WTC11 (cell line): Measurements from ENCODE around the gene NKAPL. TPM values are rescaled to one million over a fixed set of nuclear protein-coding genes. Genes with fewer than 3 reads are reported as not detected.

ENCODE experiments used
- ATF1 ChIP-seq: sonication (generic); formaldehyde crosslinking; IDR thresholded peaks from 2 replicates; pipeline ENCODE4 v1.8.1; 2023; ENCODE audit warnings: mild to moderate bottlenecking, moderate library complexity, missing genetic modification reagents
- CREM ChIP-seq: sonication (generic); formaldehyde crosslinking; IDR thresholded peaks from 2 replicates; pipeline ENCODE4 v1.8.1; 2022; ENCODE audit warnings: mild to moderate bottlenecking, missing genetic modification reagents, moderate library complexity
- ESRRA ChIP-seq: sonication (generic); formaldehyde crosslinking; IDR thresholded peaks from 2 replicates; pipeline ENCODE4 v1.8.1; 2022; ENCODE audit warnings: mild to moderate bottlenecking, missing genetic modification reagents, borderline replicate concordance
- ETV6 ChIP-seq: sonication (generic); formaldehyde crosslinking; IDR thresholded peaks from 2 replicates; pipeline ENCODE4 v1.8.1; 2022; ENCODE audit warnings: mild to moderate bottlenecking, missing genetic modification reagents
- FOXK1 ChIP-seq: sonication (generic); formaldehyde crosslinking; IDR thresholded peaks from 2 replicates; pipeline ENCODE4 v1.8.0; 2022; ENCODE audit warnings: mild to moderate bottlenecking, moderate library complexity, missing genetic modification reagents
- FOXP1 ChIP-seq: sonication (generic); formaldehyde crosslinking; IDR thresholded peaks from 2 replicates; pipeline ENCODE4 v1.8.0; 2022; ENCODE audit warnings: missing genetic modification reagents, mild to moderate bottlenecking, moderate library complexity, borderline replicate concordance
- GABPB1 ChIP-seq: sonication (generic); formaldehyde crosslinking; IDR thresholded peaks from 2 replicates; pipeline ENCODE4 v1.8.1; 2023; ENCODE audit warnings: mild to moderate bottlenecking, missing genetic modification reagents
- JAZF1 ChIP-seq: fragments of 250-450 bp; sonication (Bioruptor Pico); IDR thresholded peaks from 2 replicates; pipeline ENCODE4 v1.9.0; 2021; ENCODE audit warnings: moderate library complexity, mild to moderate bottlenecking, inconsistent platforms
- NFE2L1 ChIP-seq: sonication (generic); formaldehyde crosslinking; IDR thresholded peaks from 2 replicates; pipeline ENCODE4 v1.8.1; 2023; ENCODE audit warnings: missing genetic modification reagents
- NFYB ChIP-seq: sonication (generic); formaldehyde crosslinking; conservative IDR thresholded peaks from 2 replicates; pipeline ENCODE4 v1.8.0; 2022; ENCODE audit warnings: low read depth, missing genetic modification reagents
- OVOL2 ChIP-seq: fragments of 250-450 bp; sonication (Bioruptor Pico); IDR thresholded peaks from 2 replicates; pipeline ENCODE4 v1.9.0; 2021; ENCODE audit warnings: mild to moderate bottlenecking, borderline replicate concordance
- PRRX2 ChIP-seq: fragments of 250-450 bp; sonication (Bioruptor Pico); IDR thresholded peaks from 2 replicates; pipeline ENCODE4 v1.8.0; 2021; ENCODE audit warnings: mild to moderate bottlenecking
- RELA ChIP-seq: sonication (generic); formaldehyde crosslinking; IDR thresholded peaks from 2 replicates; pipeline ENCODE4 v1.8.1; 2022; ENCODE audit warnings: missing genetic modification reagents, mild to moderate bottlenecking, borderline replicate concordance
- RORB ChIP-seq: fragments of 250-450 bp; sonication (Bioruptor Pico); IDR thresholded peaks from 2 replicates; pipeline ENCODE4 v1.9.0; 2021; ENCODE audit warnings: mild to moderate bottlenecking
- SMAD4 ChIP-seq: sonication (generic); formaldehyde crosslinking; IDR thresholded peaks from 2 replicates; pipeline ENCODE4 v1.8.0; 2022; ENCODE audit warnings: mild to moderate bottlenecking, missing genetic modification reagents
- SOX15 ChIP-seq: fragments of 250-450 bp; sonication (Bioruptor Pico); IDR thresholded peaks from 2 replicates; pipeline ENCODE4 v1.9.0; 2021; ENCODE audit warnings: mild to moderate bottlenecking
- SP1 ChIP-seq: sonication (generic); formaldehyde crosslinking; conservative IDR thresholded peaks from 2 replicates; pipeline ENCODE4 v1.8.1; 2022; ENCODE audit warnings: missing genetic modification reagents
- TCF7 ChIP-seq: sonication (generic); formaldehyde crosslinking; IDR thresholded peaks from 2 replicates; pipeline ENCODE4 v1.8.0; 2022; ENCODE audit warnings: mild to moderate bottlenecking, low read depth, missing genetic modification reagents, moderate library complexity
- TP53 ChIP-seq: sonication (generic); formaldehyde crosslinking; IDR thresholded peaks from 2 replicates; pipeline ENCODE4 v1.8.1; 2023; ENCODE audit warnings: mild to moderate bottlenecking, missing genetic modification reagents
- ZBTB21 ChIP-seq: sonication (generic); formaldehyde crosslinking; IDR thresholded peaks from 2 replicates; pipeline ENCODE4 v1.8.1; 2023; ENCODE audit warnings: mild to moderate bottlenecking, missing genetic modification reagents, borderline replicate concordance
- ZNF121 ChIP-seq: sonication (generic); formaldehyde crosslinking; IDR thresholded peaks from 2 replicates; pipeline ENCODE4 v1.8.0; 2023; ENCODE audit warnings: missing genetic modification reagents
- ZNF138 ChIP-seq: sonication (generic); formaldehyde crosslinking; conservative IDR thresholded peaks from 2 replicates; pipeline ENCODE4 v1.8.1; 2022; ENCODE audit warnings: mild to moderate bottlenecking, moderate library complexity, missing genetic modification reagents
- ZNF263 ChIP-seq: sonication (generic); formaldehyde crosslinking; IDR thresholded peaks from 2 replicates; pipeline ENCODE4 v1.8.1; 2022; ENCODE audit warnings: low read depth, mild to moderate bottlenecking, moderate library complexity, missing genetic modification reagents
- total RNA-seq: library from RNA; stranded (reverse); gene quantifications from 3 replicates; pipeline ENCODE4 v1.2.3, GENCODE V29; 2021
- TF ChIP-seq, protein P1 (sequence below): sonication (generic); formaldehyde crosslinking; IDR thresholded peaks from 2 replicates; pipeline ENCODE4 v1.8.1; 2022; ENCODE audit warnings: low read depth, mild to moderate bottlenecking, moderate library complexity, missing genetic modification reagents, borderline replicate concordance
- TF ChIP-seq, protein P2 (sequence below): fragments of 250-450 bp; sonication (Bioruptor Pico); IDR thresholded peaks from 2 replicates; pipeline ENCODE4 v1.9.0; 2021; ENCODE audit warnings: mild to moderate bottlenecking
- TF ChIP-seq, protein P3 (sequence below): sonication (generic); formaldehyde crosslinking; IDR thresholded peaks from 2 replicates; pipeline ENCODE4 v1.8.0; 2023; ENCODE audit warnings: mild to moderate bottlenecking, missing genetic modification reagents
- TF ChIP-seq, protein P4 (sequence below): sonication (generic); formaldehyde crosslinking; IDR thresholded peaks from 2 replicates; pipeline ENCODE4 v1.8.1; 2022; ENCODE audit warnings: mild to moderate bottlenecking, missing genetic modification reagents, moderate library complexity, borderline replicate concordance
- TF ChIP-seq, protein P5 (sequence below): fragments of 250-450 bp; sonication (Bioruptor Pico); IDR thresholded peaks from 2 replicates; pipeline ENCODE4 v1.8.0; 2021; ENCODE audit warnings: mild to moderate bottlenecking
- TF ChIP-seq, protein P6 (sequence below): sonication (generic); formaldehyde crosslinking; IDR thresholded peaks from 2 replicates; pipeline ENCODE4 v1.8.1; 2022; ENCODE audit warnings: low read depth, missing genetic modification reagents, borderline replicate concordance
- TF ChIP-seq, protein P7 (sequence below): fragments of 250-450 bp; sonication (Bioruptor Pico); IDR thresholded peaks from 2 replicates; pipeline ENCODE4 v1.9.0; 2021; ENCODE audit warnings: moderate library complexity, mild to moderate bottlenecking, inconsistent platforms, borderline replicate concordance

Gene NKAPL
- total RNA-seq, 1 experiment from 2014 or later = 0.26 TPM

DNA sequence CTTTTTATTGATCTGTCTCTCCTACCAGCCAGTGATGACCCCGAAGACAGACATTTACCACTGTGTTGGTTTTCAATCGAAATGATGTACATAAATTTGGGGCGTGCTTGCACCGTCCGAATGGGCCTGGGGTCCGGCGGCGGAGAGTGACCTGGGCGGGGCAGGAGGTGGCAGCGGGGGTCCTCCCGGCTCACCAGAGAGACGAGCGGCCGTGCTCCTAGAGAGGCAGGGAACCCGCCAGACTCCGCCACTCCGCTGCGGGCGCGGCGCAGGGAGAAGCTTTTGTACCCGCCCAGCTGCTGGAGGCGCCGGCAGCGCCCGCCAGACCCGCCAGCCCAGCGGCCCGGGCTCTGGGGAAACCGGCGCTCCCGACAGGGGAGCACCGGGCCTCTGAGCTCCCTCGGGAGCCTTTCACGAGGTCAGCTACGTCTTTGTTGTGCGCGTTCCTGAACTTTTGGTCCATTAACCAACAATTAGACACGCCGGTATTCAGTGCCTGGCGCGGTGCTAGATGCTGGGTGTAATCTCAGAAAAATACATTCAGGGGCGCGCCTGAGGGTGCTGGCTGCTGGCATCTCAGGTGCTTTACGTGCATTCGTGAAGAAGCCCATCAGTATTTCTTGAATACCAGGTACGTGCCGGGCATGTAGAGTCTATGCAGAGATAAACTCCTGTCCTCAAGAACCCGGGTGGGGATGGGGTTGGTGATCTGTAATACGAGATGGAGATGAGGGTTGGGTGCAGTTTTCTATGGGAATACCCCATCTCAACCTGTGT lies 22.4 kb downstream of the NKAPL start, which contains the start of gene PGBD1 (continued):
- TF ChIP-seq, protein P1, sequence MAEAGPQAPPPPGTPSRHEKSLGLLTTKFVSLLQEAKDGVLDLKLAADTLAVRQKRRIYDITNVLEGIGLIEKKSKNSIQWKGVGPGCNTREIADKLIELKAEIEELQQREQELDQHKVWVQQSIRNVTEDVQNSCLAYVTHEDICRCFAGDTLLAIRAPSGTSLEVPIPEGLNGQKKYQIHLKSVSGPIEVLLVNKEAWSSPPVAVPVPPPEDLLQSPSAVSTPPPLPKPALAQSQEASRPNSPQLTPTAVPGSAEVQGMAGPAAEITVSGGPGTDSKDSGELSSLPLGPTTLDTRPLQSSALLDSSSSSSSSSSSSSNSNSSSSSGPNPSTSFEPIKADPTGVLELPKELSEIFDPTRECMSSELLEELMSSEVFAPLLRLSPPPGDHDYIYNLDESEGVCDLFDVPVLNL (CRISPR knock-in tag) = no peak
- TF ChIP-seq, protein P2, sequence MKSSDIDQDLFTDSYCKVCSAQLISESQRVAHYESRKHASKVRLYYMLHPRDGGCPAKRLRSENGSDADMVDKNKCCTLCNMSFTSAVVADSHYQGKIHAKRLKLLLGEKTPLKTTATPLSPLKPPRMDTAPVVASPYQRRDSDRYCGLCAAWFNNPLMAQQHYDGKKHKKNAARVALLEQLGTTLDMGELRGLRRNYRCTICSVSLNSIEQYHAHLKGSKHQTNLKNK (CRISPR knock-in tag) = no peak
- 0 out of 2 replicates have a peak, but pooled peaks have one; percentile 39 for TF ChIP-seq FOXK1
- TF ChIP-seq ZNF138 (CRISPR knock-in tag) = no peak
- TF ChIP-seq PRRX2 (CRISPR knock-in tag) = no peak
- TF ChIP-seq ETV6 (CRISPR knock-in tag) = no peak
- 0 out of 2 replicates have a peak, but pooled peaks have one; percentile 34 for TF ChIP-seq ESRRA (CRISPR knock-in tag)
- TF ChIP-seq RELA (CRISPR knock-in tag) = no peak
- no peak for TF ChIP-seq ZNF263 (CRISPR knock-in tag)
- peak; percentile 64 for TF ChIP-seq SP1
- TF ChIP-seq, protein P3, sequence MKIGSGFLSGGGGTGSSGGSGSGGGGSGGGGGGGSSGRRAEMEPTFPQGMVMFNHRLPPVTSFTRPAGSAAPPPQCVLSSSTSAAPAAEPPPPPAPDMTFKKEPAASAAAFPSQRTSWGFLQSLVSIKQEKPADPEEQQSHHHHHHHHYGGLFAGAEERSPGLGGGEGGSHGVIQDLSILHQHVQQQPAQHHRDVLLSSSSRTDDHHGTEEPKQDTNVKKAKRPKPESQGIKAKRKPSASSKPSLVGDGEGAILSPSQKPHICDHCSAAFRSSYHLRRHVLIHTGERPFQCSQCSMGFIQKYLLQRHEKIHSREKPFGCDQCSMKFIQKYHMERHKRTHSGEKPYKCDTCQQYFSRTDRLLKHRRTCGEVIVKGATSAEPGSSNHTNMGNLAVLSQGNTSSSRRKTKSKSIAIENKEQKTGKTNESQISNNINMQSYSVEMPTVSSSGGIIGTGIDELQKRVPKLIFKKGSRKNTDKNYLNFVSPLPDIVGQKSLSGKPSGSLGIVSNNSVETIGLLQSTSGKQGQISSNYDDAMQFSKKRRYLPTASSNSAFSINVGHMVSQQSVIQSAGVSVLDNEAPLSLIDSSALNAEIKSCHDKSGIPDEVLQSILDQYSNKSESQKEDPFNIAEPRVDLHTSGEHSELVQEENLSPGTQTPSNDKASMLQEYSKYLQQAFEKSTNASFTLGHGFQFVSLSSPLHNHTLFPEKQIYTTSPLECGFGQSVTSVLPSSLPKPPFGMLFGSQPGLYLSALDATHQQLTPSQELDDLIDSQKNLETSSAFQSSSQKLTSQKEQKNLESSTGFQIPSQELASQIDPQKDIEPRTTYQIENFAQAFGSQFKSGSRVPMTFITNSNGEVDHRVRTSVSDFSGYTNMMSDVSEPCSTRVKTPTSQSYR (CRISPR knock-in tag) = no peak
- no peak for TF ChIP-seq ZNF121 (CRISPR knock-in tag)
- no peak for TF ChIP-seq SMAD4
- TF ChIP-seq NFE2L1 (CRISPR knock-in tag) = 0 out of 2 replicates have a peak, but pooled peaks have one; percentile 23
- no peak for TF ChIP-seq TCF7 (CRISPR knock-in tag)
- peak; percentile 72 for TF ChIP-seq CREM (CRISPR knock-in tag)
- TF ChIP-seq, protein P4, sequence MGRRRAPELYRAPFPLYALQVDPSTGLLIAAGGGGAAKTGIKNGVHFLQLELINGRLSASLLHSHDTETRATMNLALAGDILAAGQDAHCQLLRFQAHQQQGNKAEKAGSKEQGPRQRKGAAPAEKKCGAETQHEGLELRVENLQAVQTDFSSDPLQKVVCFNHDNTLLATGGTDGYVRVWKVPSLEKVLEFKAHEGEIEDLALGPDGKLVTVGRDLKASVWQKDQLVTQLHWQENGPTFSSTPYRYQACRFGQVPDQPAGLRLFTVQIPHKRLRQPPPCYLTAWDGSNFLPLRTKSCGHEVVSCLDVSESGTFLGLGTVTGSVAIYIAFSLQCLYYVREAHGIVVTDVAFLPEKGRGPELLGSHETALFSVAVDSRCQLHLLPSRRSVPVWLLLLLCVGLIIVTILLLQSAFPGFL (CRISPR knock-in tag) = no peak
- no peak for TF ChIP-seq SOX15 (CRISPR knock-in tag)
- no peak for TF ChIP-seq ZBTB21 (CRISPR knock-in tag)
- peak; percentile 20; the same call in 1 of the 2 replicates for TF ChIP-seq GABPB1
- TF ChIP-seq, protein P5, sequence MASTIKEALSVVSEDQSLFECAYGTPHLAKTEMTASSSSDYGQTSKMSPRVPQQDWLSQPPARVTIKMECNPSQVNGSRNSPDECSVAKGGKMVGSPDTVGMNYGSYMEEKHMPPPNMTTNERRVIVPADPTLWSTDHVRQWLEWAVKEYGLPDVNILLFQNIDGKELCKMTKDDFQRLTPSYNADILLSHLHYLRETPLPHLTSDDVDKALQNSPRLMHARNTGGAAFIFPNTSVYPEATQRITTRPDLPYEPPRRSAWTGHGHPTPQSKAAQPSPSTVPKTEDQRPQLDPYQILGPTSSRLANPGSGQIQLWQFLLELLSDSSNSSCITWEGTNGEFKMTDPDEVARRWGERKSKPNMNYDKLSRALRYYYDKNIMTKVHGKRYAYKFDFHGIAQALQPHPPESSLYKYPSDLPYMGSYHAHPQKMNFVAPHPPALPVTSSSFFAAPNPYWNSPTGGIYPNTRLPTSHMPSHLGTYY = no peak
- no peak for TF ChIP-seq TP53 (CRISPR knock-in tag)
- no peak for TF ChIP-seq JAZF1
- TF ChIP-seq, protein P6, sequence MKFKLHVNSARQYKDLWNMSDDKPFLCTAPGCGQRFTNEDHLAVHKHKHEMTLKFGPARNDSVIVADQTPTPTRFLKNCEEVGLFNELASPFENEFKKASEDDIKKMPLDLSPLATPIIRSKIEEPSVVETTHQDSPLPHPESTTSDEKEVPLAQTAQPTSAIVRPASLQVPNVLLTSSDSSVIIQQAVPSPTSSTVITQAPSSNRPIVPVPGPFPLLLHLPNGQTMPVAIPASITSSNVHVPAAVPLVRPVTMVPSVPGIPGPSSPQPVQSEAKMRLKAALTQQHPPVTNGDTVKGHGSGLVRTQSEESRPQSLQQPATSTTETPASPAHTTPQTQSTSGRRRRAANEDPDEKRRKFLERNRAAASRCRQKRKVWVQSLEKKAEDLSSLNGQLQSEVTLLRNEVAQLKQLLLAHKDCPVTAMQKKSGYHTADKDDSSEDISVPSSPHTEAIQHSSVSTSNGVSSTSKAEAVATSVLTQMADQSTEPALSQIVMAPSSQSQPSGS (CRISPR knock-in tag) = no peak
- no peak for TF ChIP-seq RORB (CRISPR knock-in tag)
- TF ChIP-seq, protein P7, sequence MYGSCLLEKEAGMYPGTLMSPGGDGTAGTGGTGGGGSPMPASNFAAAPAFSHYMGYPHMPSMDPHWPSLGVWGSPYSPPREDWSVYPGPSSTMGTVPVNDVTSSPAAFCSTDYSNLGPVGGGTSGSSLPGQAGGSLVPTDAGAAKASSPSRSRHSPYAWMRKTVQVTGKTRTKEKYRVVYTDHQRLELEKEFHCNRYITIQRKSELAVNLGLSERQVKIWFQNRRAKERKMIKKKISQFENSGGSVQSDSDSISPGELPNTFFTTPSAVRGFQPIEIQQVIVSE = no peak
- no peak for TF ChIP-seq OVOL2 (CRISPR knock-in tag)
- TF ChIP-seq FOXP1 (CRISPR knock-in tag) = peak; percentile 60; the same call in 1 of the 2 replicates
- no peak for TF ChIP-seq ATF1
- TF ChIP-seq NFYB (CRISPR knock-in tag) = no peak
